CD14-positive monocyte (primary cell): ENCODE results near the gene PGM2L1. TPM values are rescaled to one million over a fixed set of nuclear protein-coding genes. Genes with fewer than 3 reads are reported as not detected.

Experiments used
- DNase-seq, 3 donors: peaks; one replicate each; pipeline ENCODE4 v3.0.0-alpha.2; 2011 to 2022
- H2AFZ ChIP-seq: 2 replicates; pipeline ENCODE4 v1.6.0; 2012; ENCODE audit warnings: mild to moderate bottlenecking, low read depth, low read length, inconsistent platforms; ENCODE audit not compliant: insufficient read depth, poor library complexity, severe bottlenecking
- H3K27ac ChIP-seq, 2 donors: 1 replicate in 1 of 2; 2 replicates in 1 of 2; pipeline ENCODE4 v1.5.1; 2012 to 2013; ENCODE audit warnings: low read length in 2 of 2, control low read depth in 1 of 2, inconsistent platforms in 1 of 2, low read depth in 1 of 2, mild to moderate bottlenecking in 1 of 2
- H3K27me3 ChIP-seq, 2 donors: one replicate each; pipeline versions ENCODE4 v1.6.0 to v1.6.1; 2011 to 2013; ENCODE audit warnings: low read length in 2 of 2; ENCODE audit not compliant: control insufficient read depth in 2 of 2, insufficient read depth in 2 of 2
- H3K36me3 ChIP-seq, 2 donors: replicated peaks in 1 of 2; 1 replicate in 1 of 2; 2 replicates in 1 of 2; pipeline versions ENCODE4 v1.5.1 to v1.6.1; 2012 to 2013; ENCODE audit warnings: low read length in 2 of 2, control low read depth in 1 of 2, inconsistent platforms in 1 of 2, mild to moderate bottlenecking in 1 of 2; ENCODE audit not compliant: insufficient read depth in 2 of 2, control insufficient read depth in 1 of 2
- H3K4me1 ChIP-seq, 2 donors: 1 replicate in 1 of 2; 2 replicates in 1 of 2; pipeline versions ENCODE4 v1.5.1 to v1.6.1; 2012 to 2013; ENCODE audit warnings: low read length in 2 of 2, control low read depth in 1 of 2, inconsistent platforms in 1 of 2, mild to moderate bottlenecking in 1 of 2, moderate library complexity in 1 of 2; ENCODE audit not compliant: insufficient read depth in 2 of 2, control insufficient read depth in 1 of 2
- H3K4me2 ChIP-seq: replicated peaks from 2 replicates; pipeline ENCODE3; 2012; ENCODE audit warnings: low read length, moderate library complexity, mild to moderate bottlenecking; ENCODE audit not compliant: poor library complexity, severe bottlenecking; ENCODE audit errors: extremely low read depth
- H3K4me3 ChIP-seq, 3 experiments: fragments of 200-600 bp in 1 of 3; sonication (generic) in 1 of 3; replicated peaks in 1 of 3; 1 replicate in 2 of 3; 2 replicates in 1 of 3; pipeline ENCODE4 v1.5.1; 2011 to 2013; ENCODE audit warnings: low read length in 3 of 3, mild to moderate bottlenecking in 3 of 3, control low read depth in 2 of 3, low read depth in 2 of 3, inconsistent platforms in 1 of 3, moderate library complexity in 1 of 3
- H3K79me2 ChIP-seq: 2 replicates; pipeline ENCODE4 v1.6.0; 2012; ENCODE audit warnings: mild to moderate bottlenecking, control low read depth, inconsistent platforms, low read length, moderate library complexity; ENCODE audit not compliant: insufficient read depth
- H3K9ac ChIP-seq: 2 replicates; pipeline ENCODE4 v1.6.0; 2017; ENCODE audit warnings: low read length, mild to moderate bottlenecking; ENCODE audit not compliant: insufficient read depth, poor library complexity, severe bottlenecking
- H3K9me3 ChIP-seq, 2 donors: replicated peaks in 1 of 2; 1 replicate in 1 of 2; 2 replicates in 1 of 2; pipeline versions ENCODE4 v1.5.1 to v1.6.1; 2012 to 2013; ENCODE audit warnings: low read length in 2 of 2, control low read depth in 1 of 2; ENCODE audit not compliant: control insufficient read depth in 1 of 2, insufficient read depth in 1 of 2
- H4K20me1 ChIP-seq: 2 replicates; pipeline ENCODE4 v1.6.0; 2012; ENCODE audit warnings: mild to moderate bottlenecking, low read length, control low read depth, moderate library complexity; ENCODE audit not compliant: insufficient read depth
- H3K27ac Mint-ChIP-seq, 7 donors: one replicate each; pipeline ENCODE4 v1.8.0; 2020; ENCODE audit warnings: mild to moderate bottlenecking in 7 of 7, mixed read lengths in 7 of 7, moderate library complexity in 6 of 7, inconsistent platforms in 2 of 7
- H3K27me3 Mint-ChIP-seq, 3 donors: one replicate each; pipeline ENCODE4 v1.8.0; 2021 to 2022; ENCODE audit warnings: low read depth in 3 of 3, mild to moderate bottlenecking in 3 of 3, mixed read lengths in 3 of 3, moderate library complexity in 3 of 3, inconsistent platforms in 1 of 3
- H3K36me3 Mint-ChIP-seq, 2 donors: one replicate each; pipeline ENCODE4 v1.8.0; 2020; ENCODE audit warnings: mixed read lengths in 2 of 2, inconsistent platforms in 1 of 2, mild to moderate bottlenecking in 1 of 2
- H3K4me1 Mint-ChIP-seq: one replicate; pipeline ENCODE4 v1.8.0; 2020; ENCODE audit warnings: mild to moderate bottlenecking, mixed read lengths
- H3K4me3 Mint-ChIP-seq, 2 donors: one replicate each; pipeline ENCODE4 v1.8.0; 2020; ENCODE audit warnings: mild to moderate bottlenecking in 2 of 2, mixed read lengths in 2 of 2, moderate library complexity in 1 of 2
- H3K9me3 Mint-ChIP-seq, 7 donors: one replicate each; pipeline ENCODE4 v1.8.0; 2020 to 2022; ENCODE audit warnings: mixed read lengths in 7 of 7, mild to moderate bottlenecking in 6 of 7, moderate library complexity in 6 of 7, inconsistent platforms in 2 of 7
- CTCF ChIP-seq: fragments of 200-600 bp; IDR thresholded peaks from one replicate; pipeline ENCODE4 v1.8.0; 2022; ENCODE audit warnings: antibody characterized with exemption, mild to moderate bottlenecking
- WGBS: methylation state at CpG from one replicate; pipeline ENCODE4 v1.1.5; 2013; ENCODE audit warnings: missing lambda C conversion rate; ENCODE audit not compliant: insufficient coverage; 5-methylcytosine and 5-hydroxymethylcytosine counted together
- intact Hi-C, 2 donors: fragments of 100-400 bp; cut with micrococcal nuclease; formaldehyde crosslinking; loops; one replicate each; pipeline versions ENCODE4 v1.15.0 to v1.15.1; 2023
- polyA plus RNA-seq, 3 donors: library from polyadenylated mRNA; depleted of rRNA in 1 of 3; unstranded in 2 of 3; stranded (reverse) in 1 of 3; fragments of 300-500 nt in 2 of 3; fragments of >200 nt in 1 of 3; fragmentation: Illumina TruSeq in 2 of 3; gene quantifications; 1 replicate in 2 of 3; 2 replicates in 1 of 3; pipeline ENCODE4 v1.2.3, GENCODE V29; 2012 to 2021

The PGM2L1 gene
- polyA plus RNA-seq, 3 donors: 0.25 to 0.81 (median 0.62) TPM

GRCh38 chr11:74438681-74439080, 40.4 kb upstream of the PGM2L1 start:
- intact Hi-C loops: no loop called here
- H3K27me3 Mint-ChIP-seq: peaks cover 0 to 4% (median 1%) of the 10 kb centered on the region in 3 donors
- H3K9me3 ChIP-seq: peaks cover 4 to 6% of the 10 kb centered on the region in 2 donors
- H2AFZ ChIP-seq: no peak overlapping the region
- no peaks in the 10 kb centered on the region for H3K27me3 ChIP-seq
- H3K36me3 Mint-ChIP-seq: no peaks in the 10 kb centered on the region
- H3K4me2 ChIP-seq: no peak overlapping the region
- H3K27ac ChIP-seq: no peak overlapping the region
- no peak for TF ChIP-seq CTCF
- WGBS: no CpG with 5 or more reads among the region's 1 CpG
- H3K4me1 Mint-ChIP-seq: no peaks in the 10 kb centered on the region
- DNase-seq: no peak
- H3K27ac Mint-ChIP-seq: no peak overlapping the region
- no peaks in the 10 kb centered on the region for H3K79me2 ChIP-seq
- no peak overlapping the region for H3K4me3 Mint-ChIP-seq
- no peak overlapping the region for H3K9ac ChIP-seq
- peaks cover 0 to 4% of the 10 kb centered on the region in 2 donors for H3K4me1 ChIP-seq
- H3K4me3 ChIP-seq: no peak overlapping the region
- no peaks in the 10 kb centered on the region for H3K36me3 ChIP-seq
- peaks cover 7 to 13% (median 8%) of the 10 kb centered on the region in 7 donors for H3K9me3 Mint-ChIP-seq
- H4K20me1 ChIP-seq: no peaks in the 10 kb centered on the region

- H3K4me1 Mint-ChIP-seq: no peaks in the 10 kb centered on the region
These were observed 39.3 kb upstream of the PGM2L1 start for GRCh38 chr11:74437441-74438042.

More at GRCh38 chr11:74437441-74438042, 39.3 kb upstream of the PGM2L1 start:
- Mint-ChIP-seq H3K9me3 (peaks cover 7 to 13% (median 8%) of the 10 kb centered on the region in 7 donors), H3K36me3 (no peaks in the 10 kb centered on the region), H3K4me3 (no peak overlapping the region), H3K27ac (no peak overlapping the region), H3K27me3 (peaks cover 0 to 4% (median 1%) of the 10 kb centered on the region in 3 donors)
- Histone ChIP-seq H4K20me1 (no peaks in the 10 kb centered on the region), H3K27me3 (no peaks in the 10 kb centered on the region), H3K79me2 (no peaks in the 10 kb centered on the region), H2AFZ (no peak overlapping the region), H3K4me2 (no peak overlapping the region), H3K4me3 (no peak overlapping the region), H3K9ac (no peak overlapping the region), H3K4me1 (peaks cover 0 to 4% of the 10 kb centered on the region in 2 donors), H3K27ac (no peak overlapping the region), H3K36me3 (no peaks in the 10 kb centered on the region), H3K9me3 (peaks cover 4 to 6% of the 10 kb centered on the region in 2 donors)
- DNase-seq: no peak
- no peak for TF ChIP-seq CTCF
- intact Hi-C loops: no loop called here
- no CpG with 5 or more reads among the region's 1 CpG for WGBS
